HepG2 (cell line): ENCODE data around the gene MIS18A. TPM values are rescaled to one million over a fixed set of nuclear protein-coding genes. Genes with fewer than 3 reads are reported as not detected.

Experiments
- FOXA3 ChIP-seq: IDR thresholded peaks from 2 replicates; pipeline ENCODE4 v1.6.1; 2016; ENCODE audit warnings: missing genetic modification reagents, missing compliant biosample characterization
- GATAD2A ChIP-seq: IDR thresholded peaks from 2 replicates; pipeline ENCODE4 v1.6.1; 2016
- KLF6 ChIP-seq: IDR thresholded peaks from 2 replicates; pipeline ENCODE4 v1.8.0; 2016; ENCODE audit warnings: missing biosample characterization, missing genetic modification reagents
- MAZ ChIP-seq, 2 experiments: sonication (generic) in 1 of 2; formaldehyde crosslinking in 1 of 2; IDR thresholded peaks; 2 replicates each; pipeline versions ENCODE4 v1.5.0 to v1.6.1; 2012 to 2020; ENCODE audit warnings: low read depth in 2 of 2, mild to moderate bottlenecking in 2 of 2, borderline replicate concordance in 1 of 2, improper control_type of control experiment in 1 of 2, low read length in 1 of 2, missing genetic modification reagents in 1 of 2, moderate library complexity in 1 of 2
- MEF2D ChIP-seq: sonication (generic); formaldehyde crosslinking; IDR thresholded peaks from 2 replicates; pipeline ENCODE4 v1.5.1; 2020; ENCODE audit warnings: mild to moderate bottlenecking, missing genetic modification reagents
- MZF1 ChIP-seq: sonication (generic); formaldehyde crosslinking; IDR thresholded peaks from 2 replicates; pipeline ENCODE4 v1.8.1; 2023; ENCODE audit warnings: mild to moderate bottlenecking, missing genetic modification reagents, borderline replicate concordance
- NFKB2 ChIP-seq: sonication (generic); formaldehyde crosslinking; IDR thresholded peaks from 2 replicates; pipeline ENCODE4 v1.4.0; 2020; ENCODE audit warnings: missing genetic modification reagents, borderline replicate concordance
- NFRKB ChIP-seq: fragments of 450-650 bp; IDR thresholded peaks from 2 replicates; pipeline ENCODE4 v1.6.1; 2017
- NR2F6 ChIP-seq, 2 experiments: IDR thresholded peaks; 2 replicates each; pipeline ENCODE4 v1.6.1; 2016; ENCODE audit warnings: antibody characterized with exemption in 1 of 2, mild to moderate bottlenecking in 1 of 2
- RBFOX2 ChIP-seq: fragments of 200-400 bp; formaldehyde crosslinking; IDR thresholded peaks from 2 replicates; pipeline ENCODE4 v1.6.1; 2017; ENCODE audit warnings: low read depth, mild to moderate bottlenecking, low read length
- SOX6 ChIP-seq, 2 experiments: fragments of 450-650 bp in 1 of 2; sonication (generic) in 1 of 2; formaldehyde crosslinking in 1 of 2; IDR thresholded peaks; 2 replicates each; pipeline versions ENCODE4 v1.4.0 to v1.6.1; 2017 to 2020; ENCODE audit warnings: antibody characterized with exemption in 1 of 2, mild to moderate bottlenecking in 1 of 2, missing genetic modification reagents in 1 of 2
- TCF7L2 ChIP-seq: IDR thresholded peaks from 2 replicates; pipeline ENCODE4 v1.6.1; 2011; ENCODE audit warnings: mild to moderate bottlenecking, low read depth, low read length, moderate library complexity
- ZNF317 ChIP-seq: sonication (generic); formaldehyde crosslinking; IDR thresholded peaks from 2 replicates; pipeline ENCODE4 v1.5.0; 2020; ENCODE audit warnings: mild to moderate bottlenecking, missing genetic modification reagents
- ZNF768 ChIP-seq: sonication (generic); formaldehyde crosslinking; IDR thresholded peaks from 2 replicates; pipeline ENCODE4 v1.4.0; 2020; ENCODE audit warnings: missing genetic modification reagents
- ZSCAN20 ChIP-seq: sonication (generic); formaldehyde crosslinking; IDR thresholded peaks from 2 replicates; pipeline ENCODE4 v1.4.0; 2020; ENCODE audit warnings: missing genetic modification reagents, mild to moderate bottlenecking, borderline replicate concordance
- polyA plus RNA-seq, 8 experiments: library from polyadenylated mRNA; depleted of rRNA in 3 of 8; stranded (reverse) in 7 of 8; unstranded in 1 of 8; fragments of >200 nt; fragmentation: Illumina TruSeq in 4 of 8; extraction: Trizol in 4 of 8; gene quantifications; 2 replicates each; pipeline versions ENCODE4 v1.2.1 to v1.2.3, GENCODE V29; 2011 to 2016; ENCODE audit warnings: low read depth in 4 of 8, missing spikeins in 1 of 8, mixed read lengths in 1 of 8; ENCODE audit not compliant: insufficient read depth in 1 of 8
- total RNA-seq, 5 experiments: library from RNA; depleted of rRNA; stranded (reverse); fragments of >200 nt; fragmentation: Illumina TruSeq; extraction: Trizol; gene quantifications; 2 replicates each; pipeline ENCODE4 v1.2.3, GENCODE V29; 2016; ENCODE audit warnings: low read depth in 1 of 5
- TF ChIP-seq, protein P1 (sequence below): sonication (generic); formaldehyde crosslinking; IDR thresholded peaks from 2 replicates; pipeline ENCODE4 v1.4.0; 2020; ENCODE audit warnings: missing genetic modification reagents
- TF ChIP-seq, protein P2 (sequence below): sonication (generic); formaldehyde crosslinking; IDR thresholded peaks from 2 replicates; pipeline ENCODE4 v1.4.0; 2020; ENCODE audit warnings: low read depth, missing genetic modification reagents
- TF ChIP-seq, protein P3 (sequence below): sonication (generic); formaldehyde crosslinking; conservative IDR thresholded peaks from 2 replicates; pipeline ENCODE4 v1.4.0; 2020; ENCODE audit warnings: mild to moderate bottlenecking, missing genetic modification reagents, moderate library complexity

MIS18A gene
- total and polyA plus RNA-seq, 2 of the 13 experiments (the other 11 are each of a cell fraction or from before 2014, with no cell fraction given) = 11.2 to 41.4 TPM

DNA sequence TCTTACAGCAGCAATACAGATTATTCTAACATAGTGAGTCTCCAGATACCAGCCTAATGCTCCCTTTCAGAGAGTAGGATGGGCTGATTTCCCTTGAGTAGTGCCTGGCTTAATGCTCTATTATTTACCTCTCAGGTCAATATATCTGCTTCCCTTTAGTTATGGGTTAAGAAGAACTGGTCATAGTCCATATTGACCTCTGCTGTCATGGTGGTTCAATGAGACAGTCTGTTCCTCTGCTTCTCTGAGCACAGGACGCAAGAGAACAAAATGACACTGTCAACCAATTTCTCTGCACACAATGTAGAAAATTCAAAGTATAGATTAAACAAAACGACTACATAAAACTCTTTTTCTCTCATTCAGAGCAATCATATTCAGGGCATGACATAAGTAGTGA lies 22.7 kb upstream of the MIS18A start (continued):
- TF ChIP-seq TCF7L2 (no peak), MEF2D (no peak), ZSCAN20 (CRISPR knock-in tag) (no peak), ZNF768 (CRISPR knock-in tag) (no peak), NR2F6 (IDR thresholded peaks at IDR 0.05) (0 out of 2 replicates have a peak, but pooled peaks have one; percentile 18), NR2F6 (CRISPR knock-in tag; IDR thresholded peaks at IDR 0.05) (no peak), GATAD2A (CRISPR knock-in tag) (0 out of 2 replicates have a peak, but pooled peaks have one; percentile 17), KLF6 (CRISPR knock-in tag) (no peak), SOX6 (IDR thresholded peaks at IDR 0.05) (no peak), SOX6 (CRISPR knock-in tag; IDR thresholded peaks at IDR 0.05) (peak; percentile 26; the same call in 1 of the 2 replicates), FOXA3 (0 out of 2 replicates have a peak, but pooled peaks have one; percentile 10), MAZ (IDR thresholded peaks at IDR 0.05; ENCODE audit: borderline replicate concordance, low read depth, low read length) (no peak), MAZ (CRISPR knock-in tag; IDR thresholded peaks at IDR 0.05; ENCODE audit: low read depth) (no peak), RBFOX2 (no peak), NFKB2 (CRISPR knock-in tag) (no peak), ZNF317 (CRISPR knock-in tag) (0 out of 2 replicates have a peak, but pooled peaks have one; percentile 23), MZF1 (CRISPR knock-in tag) (no peak), NFRKB (no peak)
- TF ChIP-seq, protein P1, sequence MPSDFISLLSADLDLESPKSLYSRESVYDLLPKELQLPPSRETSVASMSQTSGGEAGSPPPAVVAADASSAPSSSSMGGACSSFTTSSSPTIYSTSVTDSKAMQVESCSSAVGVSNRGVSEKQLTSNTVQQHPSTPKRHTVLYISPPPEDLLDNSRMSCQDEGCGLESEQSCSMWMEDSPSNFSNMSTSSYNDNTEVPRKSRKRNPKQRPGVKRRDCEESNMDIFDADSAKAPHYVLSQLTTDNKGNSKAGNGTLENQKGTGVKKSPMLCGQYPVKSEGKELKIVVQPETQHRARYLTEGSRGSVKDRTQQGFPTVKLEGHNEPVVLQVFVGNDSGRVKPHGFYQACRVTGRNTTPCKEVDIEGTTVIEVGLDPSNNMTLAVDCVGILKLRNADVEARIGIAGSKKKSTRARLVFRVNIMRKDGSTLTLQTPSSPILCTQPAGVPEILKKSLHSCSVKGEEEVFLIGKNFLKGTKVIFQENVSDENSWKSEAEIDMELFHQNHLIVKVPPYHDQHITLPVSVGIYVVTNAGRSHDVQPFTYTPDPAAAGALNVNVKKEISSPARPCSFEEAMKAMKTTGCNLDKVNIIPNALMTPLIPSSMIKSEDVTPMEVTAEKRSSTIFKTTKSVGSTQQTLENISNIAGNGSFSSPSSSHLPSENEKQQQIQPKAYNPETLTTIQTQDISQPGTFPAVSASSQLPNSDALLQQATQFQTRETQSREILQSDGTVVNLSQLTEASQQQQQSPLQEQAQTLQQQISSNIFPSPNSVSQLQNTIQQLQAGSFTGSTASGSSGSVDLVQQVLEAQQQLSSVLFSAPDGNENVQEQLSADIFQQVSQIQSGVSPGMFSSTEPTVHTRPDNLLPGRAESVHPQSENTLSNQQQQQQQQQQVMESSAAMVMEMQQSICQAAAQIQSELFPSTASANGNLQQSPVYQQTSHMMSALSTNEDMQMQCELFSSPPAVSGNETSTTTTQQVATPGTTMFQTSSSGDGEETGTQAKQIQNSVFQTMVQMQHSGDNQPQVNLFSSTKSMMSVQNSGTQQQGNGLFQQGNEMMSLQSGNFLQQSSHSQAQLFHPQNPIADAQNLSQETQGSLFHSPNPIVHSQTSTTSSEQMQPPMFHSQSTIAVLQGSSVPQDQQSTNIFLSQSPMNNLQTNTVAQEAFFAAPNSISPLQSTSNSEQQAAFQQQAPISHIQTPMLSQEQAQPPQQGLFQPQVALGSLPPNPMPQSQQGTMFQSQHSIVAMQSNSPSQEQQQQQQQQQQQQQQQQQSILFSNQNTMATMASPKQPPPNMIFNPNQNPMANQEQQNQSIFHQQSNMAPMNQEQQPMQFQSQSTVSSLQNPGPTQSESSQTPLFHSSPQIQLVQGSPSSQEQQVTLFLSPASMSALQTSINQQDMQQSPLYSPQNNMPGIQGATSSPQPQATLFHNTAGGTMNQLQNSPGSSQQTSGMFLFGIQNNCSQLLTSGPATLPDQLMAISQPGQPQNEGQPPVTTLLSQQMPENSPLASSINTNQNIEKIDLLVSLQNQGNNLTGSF (CRISPR knock-in tag) = no peak
- TF ChIP-seq, protein P2, sequence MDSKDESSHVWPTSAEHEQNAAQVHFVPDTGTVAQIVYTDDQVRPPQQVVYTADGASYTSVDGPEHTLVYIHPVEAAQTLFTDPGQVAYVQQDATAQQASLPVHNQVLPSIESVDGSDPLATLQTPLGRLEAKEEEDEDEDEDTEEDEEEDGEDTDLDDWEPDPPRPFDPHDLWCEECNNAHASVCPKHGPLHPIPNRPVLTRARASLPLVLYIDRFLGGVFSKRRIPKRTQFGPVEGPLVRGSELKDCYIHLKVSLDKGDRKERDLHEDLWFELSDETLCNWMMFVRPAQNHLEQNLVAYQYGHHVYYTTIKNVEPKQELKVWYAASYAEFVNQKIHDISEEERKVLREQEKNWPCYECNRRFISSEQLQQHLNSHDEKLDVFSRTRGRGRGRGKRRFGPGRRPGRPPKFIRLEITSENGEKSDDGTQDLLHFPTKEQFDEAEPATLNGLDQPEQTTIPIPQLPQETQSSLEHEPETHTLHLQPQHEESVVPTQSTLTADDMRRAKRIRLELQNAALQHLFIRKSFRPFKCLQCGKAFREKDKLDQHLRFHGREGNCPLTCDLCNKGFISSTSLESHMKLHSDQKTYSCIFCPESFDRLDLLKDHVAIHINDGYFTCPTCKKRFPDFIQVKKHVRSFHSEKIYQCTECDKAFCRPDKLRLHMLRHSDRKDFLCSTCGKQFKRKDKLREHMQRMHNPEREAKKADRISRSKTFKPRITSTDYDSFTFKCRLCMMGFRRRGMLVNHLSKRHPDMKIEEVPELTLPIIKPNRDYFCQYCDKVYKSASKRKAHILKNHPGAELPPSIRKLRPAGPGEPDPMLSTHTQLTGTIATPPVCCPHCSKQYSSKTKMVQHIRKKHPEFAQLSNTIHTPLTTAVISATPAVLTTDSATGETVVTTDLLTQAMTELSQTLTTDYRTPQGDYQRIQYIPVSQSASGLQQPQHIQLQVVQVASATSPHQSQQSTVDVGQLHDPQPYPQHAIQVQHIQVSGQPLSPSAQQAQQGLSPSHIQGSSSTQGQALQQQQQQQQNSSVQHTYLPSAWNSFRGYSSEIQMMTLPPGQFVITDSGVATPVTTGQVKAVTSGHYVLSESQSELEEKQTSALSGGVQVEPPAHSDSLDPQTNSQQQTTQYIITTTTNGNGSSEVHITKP (CRISPR knock-in tag) = no peak
- TF ChIP-seq, protein P3, sequence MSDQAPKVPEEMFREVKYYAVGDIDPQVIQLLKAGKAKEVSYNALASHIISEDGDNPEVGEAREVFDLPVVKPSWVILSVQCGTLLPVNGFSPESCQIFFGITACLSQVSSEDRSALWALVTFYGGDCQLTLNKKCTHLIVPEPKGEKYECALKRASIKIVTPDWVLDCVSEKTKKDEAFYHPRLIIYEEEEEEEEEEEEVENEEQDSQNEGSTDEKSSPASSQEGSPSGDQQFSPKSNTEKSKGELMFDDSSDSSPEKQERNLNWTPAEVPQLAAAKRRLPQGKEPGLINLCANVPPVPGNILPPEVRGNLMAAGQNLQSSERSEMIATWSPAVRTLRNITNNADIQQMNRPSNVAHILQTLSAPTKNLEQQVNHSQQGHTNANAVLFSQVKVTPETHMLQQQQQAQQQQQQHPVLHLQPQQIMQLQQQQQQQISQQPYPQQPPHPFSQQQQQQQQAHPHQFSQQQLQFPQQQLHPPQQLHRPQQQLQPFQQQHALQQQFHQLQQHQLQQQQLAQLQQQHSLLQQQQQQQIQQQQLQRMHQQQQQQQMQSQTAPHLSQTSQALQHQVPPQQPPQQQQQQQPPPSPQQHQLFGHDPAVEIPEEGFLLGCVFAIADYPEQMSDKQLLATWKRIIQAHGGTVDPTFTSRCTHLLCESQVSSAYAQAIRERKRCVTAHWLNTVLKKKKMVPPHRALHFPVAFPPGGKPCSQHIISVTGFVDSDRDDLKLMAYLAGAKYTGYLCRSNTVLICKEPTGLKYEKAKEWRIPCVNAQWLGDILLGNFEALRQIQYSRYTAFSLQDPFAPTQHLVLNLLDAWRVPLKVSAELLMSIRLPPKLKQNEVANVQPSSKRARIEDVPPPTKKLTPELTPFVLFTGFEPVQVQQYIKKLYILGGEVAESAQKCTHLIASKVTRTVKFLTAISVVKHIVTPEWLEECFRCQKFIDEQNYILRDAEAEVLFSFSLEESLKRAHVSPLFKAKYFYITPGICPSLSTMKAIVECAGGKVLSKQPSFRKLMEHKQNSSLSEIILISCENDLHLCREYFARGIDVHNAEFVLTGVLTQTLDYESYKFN (CRISPR knock-in tag) = peak; percentile 60
